T-helper 9 cell (primary cell): Measurements from ENCODE around the gene BCAS3.

Source experiments
- DNase-seq: peaks from one replicate; pipeline ENCODE4 v3.0.0-alpha.2; 2020

The BCAS3 gene

GRCh38 chr17:61392679-61393078, 715.0 kb downstream of the BCAS3 start:
- no peak for DNase-seq

GRCh38 chr17:61393550-61393903, 715.9 kb downstream of the BCAS3 start:
- no peak for DNase-seq

GRCh38 chr17:61393904-61394629, 716.4 kb downstream of the BCAS3 start:
- DNase-seq = no peak

GRCh38 chr17:61394630-61395408, 717.2 kb downstream of the BCAS3 start:
- DNase-seq = no peak

GRCh38 chr17:61395409-61395982, 717.8 kb downstream of the BCAS3 start:
- no peak for DNase-seq

- DNase-seq = no peak
Measured at GRCh38 chr17:61395983-61396585, 718.4 kb downstream of the BCAS3 start.

- DNase-seq = no peak
Measured at GRCh38 chr17:61396586-61397085, 719.0 kb downstream of the BCAS3 start.

- DNase-seq = no peak
Measured at GRCh38 chr17:61397086-61397842, 719.6 kb downstream of the BCAS3 start.

- DNase-seq = no peak
Measured at GRCh38 chr17:61398721-61399130, 721.1 kb downstream of the BCAS3 start.

GRCh38 chr17:61399131-61400065, 721.7 kb downstream of the BCAS3 start, which contains the start of gene TBX2:
Gene TBX2, plus strand, starts transcription at chr17:61399843. Its CDS starts 334 bp downstream, at chr17:61400177.
- DNase-seq = no peak

GRCh38 chr17:61400066-61400716, 722.5 kb downstream of the BCAS3 start:
- DNase-seq = no peak

GRCh38 chr17:61400717-61401388, 723.2 kb downstream of the BCAS3 start:
- no peak for DNase-seq

GRCh38 chr17:61401389-61402072, 723.9 kb downstream of the BCAS3 start:
- DNase-seq = no peak

GRCh38 chr17:61402073-61402541, 724.5 kb downstream of the BCAS3 start:
- no peak for DNase-seq

- no peak for DNase-seq
Measured at GRCh38 chr17:61402978-61403800, 725.5 kb downstream of the BCAS3 start.

- no peak for DNase-seq
Measured at GRCh38 chr17:61403801-61404662, 726.4 kb downstream of the BCAS3 start.

GRCh38 chr17:61404663-61404912, 726.9 kb downstream of the BCAS3 start:
- DNase-seq = no peak
